Epithelial cell of esophagus (primary cell): Measurements from ENCODE around the gene NRXN3.
A peak's percentile ranks its signal among the peaks of the same experiment; 100 is the strongest.

Experiments used
- DNase-seq: peaks from one replicate; pipeline ENCODE4 v3.0.0; 2010; ENCODE audit warnings: low read depth
- H3K4me3 ChIP-seq: 2 replicates; pipeline ENCODE4 v1.5.1; 2011; ENCODE audit warnings: mild to moderate bottlenecking, low read length, control low read depth
- TF ChIP-seq, protein P1 (sequence below): IDR thresholded peaks from 2 replicates; pipeline ENCODE4 v1.5.1; 2011; ENCODE audit warnings: low read depth, mild to moderate bottlenecking, low read length, control low read depth, inconsistent platforms; ENCODE audit not compliant: insufficient read depth; ENCODE audit errors: missing control alignments

NRXN3 gene

DNA sequence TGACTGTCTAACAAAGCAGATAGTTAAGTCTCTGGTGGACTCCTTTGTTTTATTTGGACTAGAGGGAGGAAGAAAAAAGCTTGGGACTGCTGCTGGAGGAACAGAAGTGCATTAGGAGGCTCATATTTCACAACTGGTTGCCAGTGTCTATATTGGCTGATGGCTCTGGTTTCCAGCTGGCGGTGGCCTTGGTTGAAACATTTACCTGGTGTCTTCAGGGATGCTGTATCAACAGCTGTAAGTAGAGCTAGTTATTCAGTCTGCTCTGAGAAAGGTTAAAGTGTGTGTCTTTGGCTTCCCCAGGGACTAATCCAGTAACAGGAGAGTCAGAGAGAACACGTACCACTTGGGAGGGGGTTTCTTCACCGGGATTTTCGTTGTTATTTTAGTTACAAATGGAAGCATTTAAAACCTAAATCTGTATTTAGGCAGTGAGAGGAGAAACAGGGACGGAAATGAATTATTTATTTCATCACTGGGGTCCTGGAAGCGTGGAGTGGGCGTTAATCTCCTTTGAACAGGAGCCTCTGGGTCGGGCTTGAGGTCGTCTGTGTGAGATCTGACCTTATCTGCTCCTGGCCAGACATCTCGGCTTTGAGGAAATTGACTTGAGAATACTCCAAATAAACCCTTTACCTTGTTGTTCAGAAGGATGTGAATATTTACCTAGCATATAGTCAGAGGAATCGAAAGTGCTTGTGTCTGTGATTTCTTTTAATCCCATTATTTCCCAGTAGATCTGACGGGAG lies 149.9 kb downstream of the NRXN3 start:
- DNase-seq, result no peak
- no peak overlapping the region for H3K4me3 ChIP-seq
- TF ChIP-seq, protein P1, sequence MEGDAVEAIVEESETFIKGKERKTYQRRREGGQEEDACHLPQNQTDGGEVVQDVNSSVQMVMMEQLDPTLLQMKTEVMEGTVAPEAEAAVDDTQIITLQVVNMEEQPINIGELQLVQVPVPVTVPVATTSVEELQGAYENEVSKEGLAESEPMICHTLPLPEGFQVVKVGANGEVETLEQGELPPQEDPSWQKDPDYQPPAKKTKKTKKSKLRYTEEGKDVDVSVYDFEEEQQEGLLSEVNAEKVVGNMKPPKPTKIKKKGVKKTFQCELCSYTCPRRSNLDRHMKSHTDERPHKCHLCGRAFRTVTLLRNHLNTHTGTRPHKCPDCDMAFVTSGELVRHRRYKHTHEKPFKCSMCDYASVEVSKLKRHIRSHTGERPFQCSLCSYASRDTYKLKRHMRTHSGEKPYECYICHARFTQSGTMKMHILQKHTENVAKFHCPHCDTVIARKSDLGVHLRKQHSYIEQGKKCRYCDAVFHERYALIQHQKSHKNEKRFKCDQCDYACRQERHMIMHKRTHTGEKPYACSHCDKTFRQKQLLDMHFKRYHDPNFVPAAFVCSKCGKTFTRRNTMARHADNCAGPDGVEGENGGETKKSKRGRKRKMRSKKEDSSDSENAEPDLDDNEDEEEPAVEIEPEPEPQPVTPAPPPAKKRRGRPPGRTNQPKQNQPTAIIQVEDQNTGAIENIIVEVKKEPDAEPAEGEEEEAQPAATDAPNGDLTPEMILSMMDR, result no peak

DNA sequence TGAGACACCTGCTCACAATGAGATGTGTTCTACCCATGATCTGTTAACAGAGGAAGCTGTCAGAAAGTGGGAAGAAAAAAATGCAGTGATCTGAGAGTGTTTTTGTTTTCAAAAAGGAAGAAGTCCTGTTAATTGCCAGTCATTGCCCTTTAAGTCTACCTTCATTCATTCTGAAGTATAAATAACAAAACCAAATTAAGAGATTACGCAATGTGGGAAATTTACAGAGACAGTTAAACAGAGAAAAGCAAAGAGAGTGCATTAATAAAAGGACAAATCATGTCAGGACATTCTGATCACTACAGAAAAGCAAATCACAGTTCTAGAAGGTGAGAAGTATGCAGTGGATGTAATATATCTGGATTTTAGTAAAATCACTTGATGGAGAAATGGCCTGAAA lies 154.2 kb downstream of the NRXN3 start:
- no peak for DNase-seq
- TF ChIP-seq, protein P1, result no peak
- H3K4me3 ChIP-seq, result no peak overlapping the region

DNA sequence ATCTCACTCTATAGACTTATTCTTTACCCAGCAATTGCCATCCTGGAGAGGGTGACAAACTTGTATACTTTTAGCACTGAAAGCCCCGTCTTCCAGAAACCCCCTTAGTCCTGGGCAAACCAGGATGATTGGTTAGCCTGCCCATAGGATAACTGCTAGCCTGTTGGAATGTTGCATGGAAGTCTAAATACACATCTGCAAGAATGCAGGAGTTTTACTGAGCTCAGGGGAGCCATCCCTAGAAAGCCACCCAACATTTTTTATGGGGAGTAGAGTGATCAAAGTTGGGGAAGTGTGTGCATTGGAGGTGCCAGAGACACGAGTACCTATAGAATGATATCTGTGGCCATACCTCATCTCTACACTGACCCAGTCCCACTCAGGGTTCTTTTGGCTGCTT lies 155.7 kb downstream of the NRXN3 start:
- TF ChIP-seq, protein P1, result no peak
- no peak for DNase-seq
- no peak overlapping the region for H3K4me3 ChIP-seq

DNA sequence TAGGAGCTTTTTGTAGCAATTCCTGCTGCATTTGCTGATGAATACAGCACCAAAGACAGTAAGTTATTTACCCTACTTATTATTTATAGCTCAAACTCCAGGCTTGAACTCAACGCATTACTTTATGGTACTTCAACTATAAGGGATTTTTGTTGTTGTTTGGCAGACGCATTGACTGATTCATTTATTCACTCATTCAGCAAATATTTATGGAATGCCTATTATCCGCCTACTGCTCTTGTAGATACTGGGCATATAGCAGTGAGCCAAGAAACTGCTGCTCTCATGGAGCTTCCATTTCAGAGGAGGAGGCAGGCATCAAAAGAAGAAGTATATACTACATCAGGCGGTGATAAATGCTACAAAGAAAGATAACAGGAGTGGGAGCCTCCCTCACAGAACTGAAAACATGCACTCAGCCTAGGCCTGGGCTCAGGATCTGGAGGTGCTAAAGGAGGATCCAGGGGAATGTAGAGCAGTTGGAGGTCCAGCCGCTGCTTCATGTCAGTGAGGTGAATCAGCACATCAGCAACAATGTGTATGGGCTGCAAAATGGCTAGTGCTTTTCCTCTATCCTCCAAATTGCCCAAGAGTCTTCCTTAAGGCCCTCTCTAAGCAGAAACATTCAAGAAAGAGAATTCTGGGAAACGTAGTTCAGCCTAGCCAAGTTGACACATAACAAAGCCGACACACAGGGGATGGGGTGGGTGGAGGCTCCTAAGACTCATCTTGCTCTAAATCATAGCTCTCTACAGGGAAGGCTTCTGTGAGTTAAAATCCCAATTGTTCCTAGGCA lies 157.5 kb downstream of the NRXN3 start:
- H3K4me3 ChIP-seq, result no peak overlapping the region
- TF ChIP-seq, protein P1, result no peak

DNA sequence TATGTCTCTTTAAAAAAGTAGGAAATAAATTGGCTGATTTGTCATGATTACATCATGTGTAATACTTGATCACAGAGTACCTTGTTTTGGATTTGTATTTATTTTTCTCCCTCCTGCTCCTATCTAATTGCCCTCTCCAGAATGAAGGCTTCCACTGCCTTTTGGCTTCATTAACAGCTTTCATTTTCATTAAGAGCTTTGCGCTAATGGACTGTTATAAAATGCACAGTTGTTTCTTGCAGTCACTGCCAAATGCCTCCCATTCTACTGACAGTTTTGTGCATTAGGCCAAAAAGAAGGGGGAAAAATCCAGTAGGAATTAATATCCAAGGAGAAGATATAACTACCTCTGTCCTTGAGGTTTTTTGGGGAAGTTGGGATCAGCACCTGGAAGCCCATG lies 159.2 kb downstream of the NRXN3 start:
- TF ChIP-seq, protein P1, result no peak
- no peak for DNase-seq
- H3K4me3 ChIP-seq, result no peak overlapping the region

More for the DNA sequence above, 157.5 kb downstream of the NRXN3 start:
- no peak for DNase-seq

DNA sequence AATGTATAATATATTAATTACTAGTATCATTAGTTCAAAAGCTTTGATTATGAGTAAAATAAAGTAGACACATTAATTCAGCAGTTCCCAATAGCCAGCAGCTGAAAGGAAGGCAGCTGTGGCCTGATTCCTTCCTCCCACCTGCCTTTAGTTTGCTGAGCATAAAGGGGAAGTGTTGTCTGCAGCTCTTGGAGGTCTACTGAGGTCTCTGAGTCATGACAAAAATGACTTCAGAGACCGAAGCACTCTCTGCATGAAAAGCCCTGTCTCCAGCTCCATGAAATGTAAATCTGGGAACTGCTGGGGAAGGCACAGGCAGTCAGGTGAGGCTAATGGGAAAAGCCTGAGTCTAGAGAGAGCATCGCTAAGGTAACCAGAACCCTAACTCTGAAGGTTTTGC lies 165.4 kb downstream of the NRXN3 start:
- DNase-seq, result no peak
- no peak overlapping the region for H3K4me3 ChIP-seq
- TF ChIP-seq, protein P1, result no peak

DNA sequence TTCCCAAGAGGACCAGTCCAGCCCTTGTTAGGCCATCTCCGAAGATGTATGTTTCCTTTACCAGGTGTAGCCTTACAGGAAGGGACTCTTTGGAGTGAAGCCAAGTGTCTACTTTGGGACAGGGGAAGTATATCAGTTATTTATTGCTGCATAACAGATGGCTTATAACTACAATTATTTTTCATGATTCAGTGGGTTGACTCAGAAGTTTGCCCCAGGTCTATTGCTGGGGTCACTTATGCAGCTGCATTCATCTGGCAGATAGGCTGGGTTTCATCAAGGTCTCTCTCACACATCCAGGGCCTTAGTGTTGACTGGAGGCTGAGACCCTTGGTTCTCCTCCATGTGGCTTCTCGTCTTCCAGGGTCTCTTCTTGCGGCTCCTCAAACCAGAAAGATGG lies 170.1 kb downstream of the NRXN3 start:
- TF ChIP-seq, protein P1, result no peak
- peak; percentile 9 for DNase-seq
- H3K4me3 ChIP-seq, result no peak overlapping the region
